HG03039 (cell line): ENCODE data around the gene KIF6.

Source experiments
- ATAC-seq: cut with Tn5 transposase; IDR thresholded peaks from one replicate; pipeline ENCODE4 v1.9.1; 2021; ENCODE audit warnings: mild to moderate bottlenecking, moderate library complexity; ENCODE audit not compliant: unreplicated experiment

Gene KIF6

GRCh38 chr6:39560915-39561314 lies 164.3 kb downstream of the KIF6 start:
- no peak for ATAC-seq

- ATAC-seq = no peak
Observed at GRCh38 chr6:39558591-39559190, 166.5 kb downstream of the KIF6 start.

GRCh38 chr6:39558079-39558478 lies 167.1 kb downstream of the KIF6 start:
- ATAC-seq = no peak

GRCh38 chr6:39555136-39555535 lies 170.1 kb downstream of the KIF6 start:
- ATAC-seq = no peak

GRCh38 chr6:39553860-39554802 lies 171.1 kb downstream of the KIF6 start:
- no peak for ATAC-seq

GRCh38 chr6:39553029-39553428 lies 172.2 kb downstream of the KIF6 start:
- ATAC-seq = no peak

GRCh38 chr6:39550191-39550590 lies 175.0 kb downstream of the KIF6 start:
- no peak for ATAC-seq

GRCh38 chr6:39546731-39547130 lies 178.5 kb downstream of the KIF6 start:
- no peak for ATAC-seq

GRCh38 chr6:39543950-39544349 lies 181.3 kb downstream of the KIF6 start:
- ATAC-seq = no peak

- no peak for ATAC-seq
Observed at GRCh38 chr6:39543095-39543494, 182.1 kb downstream of the KIF6 start.

GRCh38 chr6:39540454-39540853 lies 184.8 kb downstream of the KIF6 start:
- ATAC-seq = no peak

- peak; percentile 95 for ATAC-seq
Observed at GRCh38 chr6:39530201-39530759, 194.9 kb downstream of the KIF6 start.

- no peak for ATAC-seq
Observed at GRCh38 chr6:39527792-39528564, 197.2 kb downstream of the KIF6 start.

- no peak for ATAC-seq
Observed at GRCh38 chr6:39524007-39524406, 201.2 kb downstream of the KIF6 start.

GRCh38 chr6:39521958-39522357 lies 203.2 kb downstream of the KIF6 start:
- no peak for ATAC-seq

GRCh38 chr6:39520916-39521315 lies 204.3 kb downstream of the KIF6 start:
- no peak for ATAC-seq

- no peak for ATAC-seq
Observed at GRCh38 chr6:39520411-39520810, 204.8 kb downstream of the KIF6 start.

- no peak for ATAC-seq
Observed at GRCh38 chr6:39518221-39518620, 207.0 kb downstream of the KIF6 start.

- no peak for ATAC-seq
Observed at GRCh38 chr6:39517756-39518155, 207.5 kb downstream of the KIF6 start.

- no peak for ATAC-seq
Observed at GRCh38 chr6:39516471-39516870, 208.7 kb downstream of the KIF6 start.

- no peak for ATAC-seq
Observed at GRCh38 chr6:39515471-39515870, 209.7 kb downstream of the KIF6 start.
